ENCODE results near the gene RNF144B. TPM values are rescaled to one million over a fixed set of nuclear protein-coding genes. Genes with fewer than 3 reads are reported as not detected.
"Not testable (repeated sequence)": the region's sequence is repeated elsewhere in the genome, so short reads cannot be mapped to it uniquely, and the experiment has no call there.

Gene RNF144B
- total RNA-seq, 1 experiment from 2014 or later: 2.3 TPM

DNA sequence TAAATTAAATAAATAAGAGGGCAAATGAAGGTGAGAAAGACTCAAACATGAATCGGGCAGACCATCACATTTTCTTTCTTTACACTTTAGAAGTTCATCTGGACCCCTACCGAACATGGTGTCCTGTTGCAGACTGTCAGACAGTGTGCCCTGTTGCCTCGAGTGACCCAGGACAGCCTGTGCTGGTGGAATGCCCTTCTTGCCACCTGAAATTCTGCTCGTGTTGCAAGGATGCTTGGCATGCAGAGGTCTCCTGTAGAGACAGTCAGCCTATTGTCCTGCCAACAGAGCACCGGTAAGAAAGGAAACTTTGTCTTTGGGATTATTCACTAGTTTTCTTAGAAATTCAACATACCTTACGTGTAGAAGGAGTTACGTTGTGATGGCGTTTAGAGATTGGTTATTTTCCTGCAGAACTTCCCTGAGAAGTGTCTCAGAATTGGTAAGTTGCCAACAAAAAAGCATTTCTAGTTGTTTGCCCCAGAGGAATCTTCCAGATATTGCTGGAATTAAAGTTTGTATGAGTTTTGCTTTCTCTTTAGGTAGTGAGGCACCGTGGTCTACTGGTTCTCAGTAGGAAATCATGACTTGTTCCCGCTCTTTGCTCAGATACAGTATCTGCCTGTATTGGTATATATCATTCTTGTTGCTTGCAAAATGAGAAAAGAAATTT lies 70.1 kb downstream of the RNF144B start:
- Mint-ChIP-seq H3K4me1 (peaks cover 7 to 11% of the 10 kb centered on the region in 2 experiments), H3K27ac (peak overlapping the region in 1 of 3 experiments; percentile 62; a peak in 1 of 7 replicates), H3K36me3 (ENCODE audit: insufficient read depth in 1 of 3, low read depth in 3 of 3) (peaks cover 5 to 8% (median 8%) of the 10 kb centered on the region in 3 experiments; a peak in 6 of 7 replicates), H3K9me3 (peaks cover 5 to 6% of the 10 kb centered on the region in 2 experiments; a peak in 3 of 5 replicates), H3K27me3 (ENCODE audit: low read depth) (no peaks in the 10 kb centered on the region), H3K4me3 (no peak overlapping the region)
- H3K4me2 ChIP-seq (ENCODE audit: insufficient read depth, insufficient read length, low read length): no peak overlapping the region
- no peak overlapping the region for H3K4ac ChIP-seq (ENCODE audit: low read depth, low read length)
- no peak overlapping the region for H2BK12ac ChIP-seq (ENCODE audit: insufficient read length, low read depth, low read length)
- H3K27me3 ChIP-seq (ENCODE audit: insufficient read depth, low read length): no peaks in the 10 kb centered on the region
- H3K4me1 ChIP-seq (ENCODE audit: insufficient read depth, low read length): no peaks in the 10 kb centered on the region
- H2AFZ ChIP-seq (ENCODE audit: low read length): no peak overlapping the region
- H2BK120ac ChIP-seq (ENCODE audit: low read depth, low read length, poor library complexity, severe bottlenecking): no peak overlapping the region
- TF ChIP-seq, protein P1, sequence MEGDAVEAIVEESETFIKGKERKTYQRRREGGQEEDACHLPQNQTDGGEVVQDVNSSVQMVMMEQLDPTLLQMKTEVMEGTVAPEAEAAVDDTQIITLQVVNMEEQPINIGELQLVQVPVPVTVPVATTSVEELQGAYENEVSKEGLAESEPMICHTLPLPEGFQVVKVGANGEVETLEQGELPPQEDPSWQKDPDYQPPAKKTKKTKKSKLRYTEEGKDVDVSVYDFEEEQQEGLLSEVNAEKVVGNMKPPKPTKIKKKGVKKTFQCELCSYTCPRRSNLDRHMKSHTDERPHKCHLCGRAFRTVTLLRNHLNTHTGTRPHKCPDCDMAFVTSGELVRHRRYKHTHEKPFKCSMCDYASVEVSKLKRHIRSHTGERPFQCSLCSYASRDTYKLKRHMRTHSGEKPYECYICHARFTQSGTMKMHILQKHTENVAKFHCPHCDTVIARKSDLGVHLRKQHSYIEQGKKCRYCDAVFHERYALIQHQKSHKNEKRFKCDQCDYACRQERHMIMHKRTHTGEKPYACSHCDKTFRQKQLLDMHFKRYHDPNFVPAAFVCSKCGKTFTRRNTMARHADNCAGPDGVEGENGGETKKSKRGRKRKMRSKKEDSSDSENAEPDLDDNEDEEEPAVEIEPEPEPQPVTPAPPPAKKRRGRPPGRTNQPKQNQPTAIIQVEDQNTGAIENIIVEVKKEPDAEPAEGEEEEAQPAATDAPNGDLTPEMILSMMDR (conservative IDR thresholded peaks at IDR 0.05): no peak
- H3T11ph ChIP-seq (ENCODE audit: low read length): no peak overlapping the region
- no peaks in the 10 kb centered on the region for H3K9me3 ChIP-seq (ENCODE audit: control insufficient read depth, low read depth, low read length)
- no peaks in the 10 kb centered on the region for H3K79me1 ChIP-seq (ENCODE audit: insufficient read depth, low read depth, low read length, poor library complexity, severe bottlenecking)
- no peaks in the 10 kb centered on the region for H3K79me2 ChIP-seq (ENCODE audit: insufficient read depth, low read length)
- H3K56ac ChIP-seq (ENCODE audit: insufficient read length, low read depth, low read length): no peak overlapping the region
- H3K9ac ChIP-seq (ENCODE audit: extremely low read depth, insufficient read length, low read length): no peak overlapping the region
- no CpG with 5 or more reads among the region's 10 CpGs for WGBS (ENCODE audit: extremely low coverage, insufficient read length, low lambda C conversion rate)
- no peak overlapping the region for H3K14ac ChIP-seq (ENCODE audit: insufficient read depth, low read length)
- no peak overlapping the region for H2AK5ac ChIP-seq (ENCODE audit: insufficient read length, low read length)
- H3K27ac ChIP-seq (ENCODE audit: insufficient read length, low read depth, low read length): no peak overlapping the region
- no peak for DNase-seq
- no peak overlapping the region for H4K5ac ChIP-seq (ENCODE audit: insufficient read length, low read depth, low read length)
- H4K8ac ChIP-seq (replicated peaks; ENCODE audit: insufficient read length, low read depth, low read length): no peak overlapping the region
- H3K23ac ChIP-seq (ENCODE audit: insufficient read length, low read depth, low read length): no peak overlapping the region
- H2BK15ac ChIP-seq (ENCODE audit: low read depth, low read length): no peak overlapping the region
- H3K18ac ChIP-seq (ENCODE audit: insufficient read length, low read depth, low read length): no peak overlapping the region
- no peaks in the 10 kb centered on the region for H4K20me1 ChIP-seq (ENCODE audit: control insufficient read depth, insufficient read depth, insufficient read length)
- no peak overlapping the region for H4K91ac ChIP-seq (ENCODE audit: insufficient read length, low read depth, low read length)
- H2BK5ac ChIP-seq (ENCODE audit: insufficient read length, low read length): no peak overlapping the region
- H2BK20ac ChIP-seq (ENCODE audit: low read depth, low read length, poor library complexity, severe bottlenecking): no peak overlapping the region
- H3K23me2 ChIP-seq (ENCODE audit: insufficient read length, low read depth, low read length, poor library complexity, severe bottlenecking): no peaks in the 10 kb centered on the region

DNA sequence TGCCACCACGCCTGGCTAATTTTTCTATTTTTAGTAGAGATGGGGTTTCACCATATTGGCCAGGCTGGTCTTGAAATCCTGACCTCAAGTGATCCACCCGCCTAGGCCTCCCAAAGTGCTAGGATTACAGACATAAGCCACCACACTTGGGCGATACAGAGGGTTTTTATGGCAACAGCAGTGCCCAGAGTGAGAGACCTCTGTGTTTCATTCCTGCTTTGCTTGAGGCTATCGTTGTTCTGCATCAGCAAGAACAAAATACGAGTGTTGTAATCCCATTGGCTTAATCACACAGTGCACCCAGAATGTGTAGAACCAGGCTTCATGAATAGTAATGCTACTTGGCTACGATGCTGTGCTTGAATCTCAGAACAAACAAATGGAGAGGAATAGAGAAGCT lies 70.9 kb downstream of the RNF144B start:
- H3K79me1 ChIP-seq (ENCODE audit: insufficient read depth, low read depth, low read length, poor library complexity, severe bottlenecking); H3K56ac ChIP-seq (ENCODE audit: insufficient read length, low read depth, low read length); H3K23me2 ChIP-seq (ENCODE audit: insufficient read length, low read depth, low read length, poor library complexity, severe bottlenecking); H2BK5ac ChIP-seq (ENCODE audit: insufficient read length, low read length); H3K4me2 ChIP-seq (ENCODE audit: insufficient read depth, insufficient read length, low read length); H2BK120ac ChIP-seq (ENCODE audit: low read depth, low read length, poor library complexity, severe bottlenecking); H3K4ac ChIP-seq (ENCODE audit: low read depth, low read length); H3K9me3 Mint-ChIP-seq; H3K4me3 Mint-ChIP-seq; H3K79me2 ChIP-seq (ENCODE audit: insufficient read depth, low read length); H4K91ac ChIP-seq (ENCODE audit: insufficient read length, low read depth, low read length); H3K9ac ChIP-seq (ENCODE audit: extremely low read depth, insufficient read length, low read length); H3K27me3 ChIP-seq (ENCODE audit: insufficient read depth, low read length); H3T11ph ChIP-seq (ENCODE audit: low read length); H3K4me1 ChIP-seq (ENCODE audit: insufficient read depth, low read length); H2AFZ ChIP-seq (ENCODE audit: low read length); H3K36me3 Mint-ChIP-seq (ENCODE audit: insufficient read depth in 1 of 3, low read depth in 3 of 3); H4K8ac ChIP-seq (replicated peaks; ENCODE audit: insufficient read length, low read depth, low read length); H2BK20ac ChIP-seq (ENCODE audit: low read depth, low read length, poor library complexity, severe bottlenecking); H3K27me3 Mint-ChIP-seq (ENCODE audit: low read depth); H3K27ac Mint-ChIP-seq; H2BK15ac ChIP-seq (ENCODE audit: low read depth, low read length); H2AK5ac ChIP-seq (ENCODE audit: insufficient read length, low read length); H4K5ac ChIP-seq (ENCODE audit: insufficient read length, low read depth, low read length); H3K14ac ChIP-seq (ENCODE audit: insufficient read depth, low read length); DNase-seq; H3K9me3 ChIP-seq (ENCODE audit: control insufficient read depth, low read depth, low read length); H4K20me1 ChIP-seq (ENCODE audit: control insufficient read depth, insufficient read depth, insufficient read length); H3K23ac ChIP-seq (ENCODE audit: insufficient read length, low read depth, low read length); H3K27ac ChIP-seq (ENCODE audit: insufficient read length, low read depth, low read length); H3K18ac ChIP-seq (ENCODE audit: insufficient read length, low read depth, low read length); H2BK12ac ChIP-seq (ENCODE audit: insufficient read length, low read depth, low read length): not testable (repeated sequence)
- WGBS (ENCODE audit: extremely low coverage, insufficient read length, low lambda C conversion rate): no CpG with 5 or more reads among the region's 6 CpGs
- H3K4me1 Mint-ChIP-seq: peaks cover 7 to 11% of the 10 kb centered on the region in 2 experiments

Measured in H9 (cell line).